IMR-90 (cell line): ENCODE results near the gene NUAK1.

Source experiments
- CTCF ChIP-seq: conservative IDR thresholded peaks from 2 replicates; pipeline ENCODE4 v1.5.1; 2012; ENCODE audit warnings: mild to moderate bottlenecking, low read depth, low read length, improper control_type of control experiment
- FOS ChIP-seq: fragments of 150-350 bp; IDR thresholded peaks from 2 replicates; pipeline ENCODE4 v1.6.1; 2016; ENCODE audit warnings: low read depth, low read length
- MXI1 ChIP-seq: IDR thresholded peaks from 2 replicates; pipeline ENCODE4 v1.6.1; 2012; ENCODE audit warnings: low read depth, mild to moderate bottlenecking, low read length, moderate library complexity, borderline replicate concordance
- POLR2A ChIP-seq: IDR thresholded peaks from 2 replicates; pipeline ENCODE4 v1.6.1; 2012; ENCODE audit warnings: mild to moderate bottlenecking, low read depth, low read length
- RCOR1 ChIP-seq: IDR thresholded peaks from 2 replicates; pipeline ENCODE4 v1.6.1; 2012; ENCODE audit warnings: mild to moderate bottlenecking, low read length, improper control_type of control experiment; ENCODE audit not compliant: insufficient replicate concordance
- USF2 ChIP-seq: fragments of 150-350 bp; IDR thresholded peaks from 2 replicates; pipeline ENCODE4 v1.6.1; 2017; ENCODE audit warnings: mild to moderate bottlenecking, antibody characterized with exemption, low read length, low read depth

GRCh38 chr12:106078358-106079010 is 60.3 kb downstream of the NUAK1 start:
- TF ChIP-seq USF2 (no peak), RCOR1 (no peak), CTCF (no peak), FOS (no peak), MXI1 (no peak), POLR2A (no peak)
